Measurements from ENCODE around the gene PPP6R2.

The PPP6R2 gene

DNA sequence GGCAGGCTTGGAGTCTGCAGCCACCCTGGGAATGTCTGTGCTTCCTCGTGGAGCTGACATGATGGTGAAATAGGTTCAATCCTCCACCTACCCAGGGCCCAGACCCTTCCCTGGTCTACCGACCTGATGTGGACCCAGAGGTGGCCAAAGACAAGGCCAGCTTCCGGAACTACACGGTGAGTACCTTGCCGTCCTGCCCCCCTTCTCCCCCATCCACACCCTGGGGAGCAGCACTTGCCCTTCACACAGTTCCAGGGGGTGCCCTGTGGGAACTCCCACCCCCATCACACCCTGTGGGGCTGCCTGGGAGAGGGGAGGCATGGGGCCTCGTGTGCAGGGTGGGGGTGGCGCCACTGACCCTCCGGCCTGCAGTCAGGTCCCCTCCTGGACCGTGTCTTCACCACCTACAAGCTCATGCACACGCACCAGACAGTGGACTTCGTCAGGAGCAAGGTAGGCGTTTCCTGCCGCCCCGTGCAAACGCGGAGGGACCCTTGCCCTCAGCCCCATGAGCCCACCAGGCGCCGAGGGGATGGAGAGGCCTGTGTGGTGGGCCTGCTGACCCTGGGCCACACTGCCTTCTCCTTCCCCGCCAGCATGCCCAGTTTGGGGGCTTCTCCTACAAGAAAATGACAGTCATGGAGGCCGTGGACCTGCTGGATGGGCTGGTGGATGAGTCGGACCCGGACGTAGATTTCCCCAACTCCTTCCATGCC is 144.3 kb downstream of the PPP6R2 start:
- Histone ChIP-seq H3K4me1 (ENCODE audit: insufficient read depth, low read length, severe bottlenecking) (peaks cover 28% of the 10 kb centered on the region), H3K9me3 (ENCODE audit: low read length) (no peaks in the 10 kb centered on the region), H2AFZ (ENCODE audit: low read length) (no peak overlapping the region), H3K4me3 (ENCODE audit: low read depth, low read length, poor library complexity, severe bottlenecking) (peak overlapping the region; percentile 19), H3K9ac (ENCODE audit: low read length) (peak overlapping the region; percentile 25; the same call in 1 of the 2 replicates), H3F3A (ENCODE audit: insufficient read depth, low read length) (no peaks in the 10 kb centered on the region), H3K79me2 (ENCODE audit: insufficient read depth, low read length) (no peaks in the 10 kb centered on the region), H4K20me1 (ENCODE audit: insufficient read depth, low read length) (no peaks in the 10 kb centered on the region), H3K4me2 (ENCODE audit: low read length) (peak overlapping the region; percentile 49), H3K36me3 (ENCODE audit: insufficient read depth, low read length) (no peaks in the 10 kb centered on the region), H3K27ac (ENCODE audit: low read depth, low read length, poor library complexity, severe bottlenecking) (no peak overlapping the region), H3K27me3 (ENCODE audit: insufficient read depth, low read length) (no peaks in the 10 kb centered on the region), H3K9me2 (ENCODE audit: low read depth, low read length) (no peaks in the 10 kb centered on the region)
- TF ChIP-seq, protein P1, sequence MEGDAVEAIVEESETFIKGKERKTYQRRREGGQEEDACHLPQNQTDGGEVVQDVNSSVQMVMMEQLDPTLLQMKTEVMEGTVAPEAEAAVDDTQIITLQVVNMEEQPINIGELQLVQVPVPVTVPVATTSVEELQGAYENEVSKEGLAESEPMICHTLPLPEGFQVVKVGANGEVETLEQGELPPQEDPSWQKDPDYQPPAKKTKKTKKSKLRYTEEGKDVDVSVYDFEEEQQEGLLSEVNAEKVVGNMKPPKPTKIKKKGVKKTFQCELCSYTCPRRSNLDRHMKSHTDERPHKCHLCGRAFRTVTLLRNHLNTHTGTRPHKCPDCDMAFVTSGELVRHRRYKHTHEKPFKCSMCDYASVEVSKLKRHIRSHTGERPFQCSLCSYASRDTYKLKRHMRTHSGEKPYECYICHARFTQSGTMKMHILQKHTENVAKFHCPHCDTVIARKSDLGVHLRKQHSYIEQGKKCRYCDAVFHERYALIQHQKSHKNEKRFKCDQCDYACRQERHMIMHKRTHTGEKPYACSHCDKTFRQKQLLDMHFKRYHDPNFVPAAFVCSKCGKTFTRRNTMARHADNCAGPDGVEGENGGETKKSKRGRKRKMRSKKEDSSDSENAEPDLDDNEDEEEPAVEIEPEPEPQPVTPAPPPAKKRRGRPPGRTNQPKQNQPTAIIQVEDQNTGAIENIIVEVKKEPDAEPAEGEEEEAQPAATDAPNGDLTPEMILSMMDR (IDR thresholded peaks at IDR 0.05; ENCODE audit: low read length), result no peak
- no peak for TF ChIP-seq EZH2 (IDR thresholded peaks at IDR 0.05; ENCODE audit: borderline replicate concordance, low read length)

DNA sequence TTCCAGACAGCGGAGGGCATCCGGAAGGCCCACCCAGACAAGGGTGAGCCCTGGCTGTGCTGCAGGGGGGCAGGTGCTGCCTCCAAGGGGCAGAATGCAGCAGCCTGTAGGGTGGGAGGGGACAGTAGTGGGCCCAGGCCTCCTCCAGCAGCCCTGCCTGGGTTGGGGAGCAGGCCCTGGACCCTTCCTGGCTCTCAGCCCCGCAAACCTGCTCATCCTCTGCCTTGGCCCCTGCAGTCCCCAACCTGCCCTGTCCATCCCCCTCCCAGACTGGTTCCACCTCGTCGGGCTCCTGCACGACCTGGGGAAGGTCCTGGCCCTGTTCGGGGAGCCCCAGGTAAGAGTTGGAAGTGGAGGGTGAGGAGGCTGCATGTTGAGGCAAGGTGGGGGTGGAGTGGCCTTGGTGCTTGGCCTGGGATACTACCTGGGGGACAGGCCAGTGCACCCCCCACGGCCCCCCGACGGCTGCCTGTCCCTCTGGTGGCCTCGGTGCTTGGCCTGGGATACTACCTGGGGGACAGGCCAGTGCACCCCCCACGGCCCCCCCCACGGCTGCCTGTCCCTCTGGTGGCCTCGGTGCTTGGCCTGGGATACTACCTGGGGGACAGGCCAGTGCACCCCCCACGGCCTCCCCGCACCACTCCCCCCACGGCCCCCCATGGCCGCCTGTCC is 145.0 kb downstream of the PPP6R2 start:
- no peak for TF ChIP-seq EZH2 (IDR thresholded peaks at IDR 0.05; ENCODE audit: borderline replicate concordance, low read length)
- TF ChIP-seq, protein P1 (IDR thresholded peaks at IDR 0.05; ENCODE audit: low read length), result no peak
- Histone ChIP-seq H3K9me2 (ENCODE audit: low read depth, low read length) (no peaks in the 10 kb centered on the region), H3K9me3 (ENCODE audit: low read length) (no peaks in the 10 kb centered on the region), H3K4me1 (ENCODE audit: insufficient read depth, low read length, severe bottlenecking) (peaks cover 28% of the 10 kb centered on the region), H3K9ac (ENCODE audit: low read length) (no peak overlapping the region), H2AFZ (ENCODE audit: low read length) (no peak overlapping the region), H3F3A (ENCODE audit: insufficient read depth, low read length) (no peaks in the 10 kb centered on the region), H3K4me2 (ENCODE audit: low read length) (no peak overlapping the region), H4K20me1 (ENCODE audit: insufficient read depth, low read length) (no peaks in the 10 kb centered on the region), H3K4me3 (ENCODE audit: low read depth, low read length, poor library complexity, severe bottlenecking) (no peak overlapping the region), H3K27me3 (ENCODE audit: insufficient read depth, low read length) (no peaks in the 10 kb centered on the region), H3K36me3 (ENCODE audit: insufficient read depth, low read length) (no peaks in the 10 kb centered on the region), H3K27ac (ENCODE audit: low read depth, low read length, poor library complexity, severe bottlenecking) (no peak overlapping the region), H3K79me2 (ENCODE audit: insufficient read depth, low read length) (no peaks in the 10 kb centered on the region)

DNA sequence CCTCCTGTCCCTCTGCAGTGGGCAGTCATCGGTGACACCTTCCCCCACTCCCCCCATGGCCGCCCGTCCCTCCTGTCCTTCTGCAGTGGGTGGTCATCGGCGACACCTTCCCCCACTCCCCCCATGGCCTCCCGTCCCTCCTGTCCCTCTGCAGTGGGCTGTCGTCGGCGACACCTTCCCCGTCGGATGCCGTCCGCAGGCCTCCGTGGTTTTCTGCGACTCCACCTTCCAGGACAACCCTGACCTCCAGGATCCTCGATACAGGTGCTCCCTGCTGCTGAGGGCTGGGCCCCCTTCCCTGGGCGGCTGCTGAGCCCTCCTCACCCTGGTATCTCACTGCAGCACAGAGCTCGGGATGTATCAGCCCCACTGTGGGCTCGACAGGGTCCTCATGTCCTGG is 145.8 kb downstream of the PPP6R2 start:
- Histone ChIP-seq H3K27ac (ENCODE audit: low read depth, low read length, poor library complexity, severe bottlenecking) (no peak overlapping the region), H3K4me2 (ENCODE audit: low read length) (no peak overlapping the region)

More for the DNA sequence above, 145.8 kb downstream of the PPP6R2 start:
- Histone ChIP-seq H2AFZ (ENCODE audit: low read length) (no peak overlapping the region), H3K36me3 (ENCODE audit: insufficient read depth, low read length) (no peaks in the 10 kb centered on the region), H4K20me1 (ENCODE audit: insufficient read depth, low read length) (no peaks in the 10 kb centered on the region), H3K9me2 (ENCODE audit: low read depth, low read length) (no peaks in the 10 kb centered on the region), H3K9ac (ENCODE audit: low read length) (no peak overlapping the region), H3K9me3 (ENCODE audit: low read length) (no peaks in the 10 kb centered on the region), H3F3A (ENCODE audit: insufficient read depth, low read length) (no peaks in the 10 kb centered on the region), H3K79me2 (ENCODE audit: insufficient read depth, low read length) (no peaks in the 10 kb centered on the region), H3K4me1 (ENCODE audit: insufficient read depth, low read length, severe bottlenecking) (peaks cover 26% of the 10 kb centered on the region), H3K27me3 (ENCODE audit: insufficient read depth, low read length) (no peaks in the 10 kb centered on the region), H3K4me3 (ENCODE audit: low read depth, low read length, poor library complexity, severe bottlenecking) (no peak overlapping the region)
- TF ChIP-seq EZH2 (IDR thresholded peaks at IDR 0.05; ENCODE audit: borderline replicate concordance, low read length), result no peak
- TF ChIP-seq, protein P1 (IDR thresholded peaks at IDR 0.05; ENCODE audit: low read length), result no peak

Data from OCI-LY1 (cell line).